ENCODE data around the gene MRPL20.

DNA sequence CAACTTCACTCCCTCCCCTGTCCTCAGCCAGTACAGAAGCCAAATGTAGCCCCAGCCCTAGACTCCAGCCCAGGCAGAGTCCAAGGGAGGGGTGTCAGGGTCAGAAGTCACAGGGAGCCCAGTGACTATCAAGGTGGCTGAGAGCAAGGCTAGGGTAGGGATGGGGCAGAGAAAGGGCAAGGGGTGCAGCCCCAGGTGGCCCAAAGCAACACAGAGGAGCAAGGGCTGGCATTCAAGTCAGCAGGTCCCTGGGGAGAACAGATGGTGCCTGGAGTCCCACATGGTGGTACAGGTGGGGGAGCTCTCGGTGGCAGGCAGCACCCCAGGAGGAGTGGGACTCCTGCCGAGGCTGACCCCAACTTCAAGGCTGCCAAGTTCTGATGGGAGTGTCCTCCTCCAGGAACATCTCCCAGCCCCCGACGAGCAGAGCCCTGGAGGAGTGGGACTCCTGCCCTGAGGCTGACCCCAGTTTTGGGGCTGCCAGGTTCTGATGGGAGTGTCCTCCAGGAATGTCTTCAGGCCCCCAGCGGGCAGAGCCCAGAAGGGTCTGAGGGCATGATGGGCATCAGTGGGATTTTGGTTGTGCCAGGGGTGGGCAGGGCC lies 54.2 kb downstream of the MRPL20 start:
- TF ChIP-seq, protein P1, sequence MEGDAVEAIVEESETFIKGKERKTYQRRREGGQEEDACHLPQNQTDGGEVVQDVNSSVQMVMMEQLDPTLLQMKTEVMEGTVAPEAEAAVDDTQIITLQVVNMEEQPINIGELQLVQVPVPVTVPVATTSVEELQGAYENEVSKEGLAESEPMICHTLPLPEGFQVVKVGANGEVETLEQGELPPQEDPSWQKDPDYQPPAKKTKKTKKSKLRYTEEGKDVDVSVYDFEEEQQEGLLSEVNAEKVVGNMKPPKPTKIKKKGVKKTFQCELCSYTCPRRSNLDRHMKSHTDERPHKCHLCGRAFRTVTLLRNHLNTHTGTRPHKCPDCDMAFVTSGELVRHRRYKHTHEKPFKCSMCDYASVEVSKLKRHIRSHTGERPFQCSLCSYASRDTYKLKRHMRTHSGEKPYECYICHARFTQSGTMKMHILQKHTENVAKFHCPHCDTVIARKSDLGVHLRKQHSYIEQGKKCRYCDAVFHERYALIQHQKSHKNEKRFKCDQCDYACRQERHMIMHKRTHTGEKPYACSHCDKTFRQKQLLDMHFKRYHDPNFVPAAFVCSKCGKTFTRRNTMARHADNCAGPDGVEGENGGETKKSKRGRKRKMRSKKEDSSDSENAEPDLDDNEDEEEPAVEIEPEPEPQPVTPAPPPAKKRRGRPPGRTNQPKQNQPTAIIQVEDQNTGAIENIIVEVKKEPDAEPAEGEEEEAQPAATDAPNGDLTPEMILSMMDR (IDR thresholded peaks at IDR 0.05): no peak
- no peak for TF ChIP-seq POLR2A (IDR thresholded peaks at IDR 0.05)
- TF ChIP-seq POLR2AphosphoS5 (IDR thresholded peaks at IDR 0.05): no peak
- TF ChIP-seq EP300 (IDR thresholded peaks at IDR 0.05): no peak
